WERI-Rb-1 (cell line): Measurements from ENCODE around the gene TF.

Experiments
- DNase-seq: peaks from one replicate; pipeline ENCODE4 v3.0.0-alpha.2; 2020
- H3K27ac ChIP-seq: fragments of 250-450 bp; sonication (Bioruptor Pico); 2 replicates; pipeline ENCODE4 v1.5.1; 2020; ENCODE audit warnings: mild to moderate bottlenecking, moderate library complexity
- H3K27me3 ChIP-seq: fragments of 250-450 bp; sonication (Bioruptor Pico); 2 replicates; pipeline ENCODE4 v1.5.1; 2021; ENCODE audit warnings: mild to moderate bottlenecking, low read depth, moderate library complexity; ENCODE audit not compliant: insufficient read depth, severe bottlenecking
- H3K36me3 ChIP-seq: fragments of 250-450 bp; sonication (Bioruptor Pico); 2 replicates; pipeline ENCODE4 v1.5.1; 2020; ENCODE audit warnings: mild to moderate bottlenecking, moderate library complexity
- H3K4me3 ChIP-seq: 2 replicates; pipeline ENCODE4 v1.5.1; 2011; ENCODE audit warnings: low read depth, mild to moderate bottlenecking, control low read depth, low read length
- H3K9me3 ChIP-seq: fragments of 250-450 bp; sonication (Bioruptor Pico); 2 replicates; pipeline ENCODE4 v1.5.1; 2021; ENCODE audit warnings: mild to moderate bottlenecking, moderate library complexity; ENCODE audit not compliant: severe bottlenecking
- CTCF ChIP-seq: IDR thresholded peaks from 2 replicates; pipeline ENCODE4 v1.5.1; 2011; ENCODE audit warnings: low read depth, mild to moderate bottlenecking, control low read depth, inconsistent platforms, low read length

The TF gene

GRCh38 chr3:133701435-133702358 lies 44.5 kb upstream of the TF start:
- TF ChIP-seq CTCF, result no peak
- Histone ChIP-seq H3K27me3 (no peaks in the 10 kb centered on the region), H3K9me3 (no peaks in the 10 kb centered on the region), H3K36me3 (no peaks in the 10 kb centered on the region), H3K4me3 (no peak overlapping the region), H3K27ac (no peak overlapping the region)
- no peak for DNase-seq

DNA sequence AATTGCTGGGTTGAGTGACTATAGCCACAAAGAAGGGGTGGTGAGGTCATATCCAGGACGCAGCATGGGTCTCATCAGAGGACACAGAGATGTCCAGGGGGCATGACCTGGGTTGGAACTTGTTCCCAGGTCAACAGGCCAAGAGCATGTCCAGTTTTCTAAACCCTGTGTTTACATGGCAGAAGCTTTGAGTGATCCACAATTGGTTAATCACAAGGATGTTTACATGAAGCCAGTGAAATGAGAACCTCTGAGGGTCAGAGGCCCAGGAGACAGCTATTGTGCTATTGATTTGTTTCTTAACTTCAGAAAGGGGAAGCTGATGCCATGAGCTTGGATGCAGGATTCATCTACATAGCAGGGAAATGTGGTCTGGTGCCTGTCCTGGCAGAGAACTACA lies 42.3 kb upstream of the TF start:
- H3K27me3 ChIP-seq, result no peaks in the 10 kb centered on the region
- TF ChIP-seq CTCF, result no peak
- DNase-seq, result no peak
- H3K36me3 ChIP-seq, result no peaks in the 10 kb centered on the region
- H3K27ac ChIP-seq, result no peak overlapping the region
- no peak overlapping the region for H3K4me3 ChIP-seq
- H3K9me3 ChIP-seq, result no peaks in the 10 kb centered on the region

DNA sequence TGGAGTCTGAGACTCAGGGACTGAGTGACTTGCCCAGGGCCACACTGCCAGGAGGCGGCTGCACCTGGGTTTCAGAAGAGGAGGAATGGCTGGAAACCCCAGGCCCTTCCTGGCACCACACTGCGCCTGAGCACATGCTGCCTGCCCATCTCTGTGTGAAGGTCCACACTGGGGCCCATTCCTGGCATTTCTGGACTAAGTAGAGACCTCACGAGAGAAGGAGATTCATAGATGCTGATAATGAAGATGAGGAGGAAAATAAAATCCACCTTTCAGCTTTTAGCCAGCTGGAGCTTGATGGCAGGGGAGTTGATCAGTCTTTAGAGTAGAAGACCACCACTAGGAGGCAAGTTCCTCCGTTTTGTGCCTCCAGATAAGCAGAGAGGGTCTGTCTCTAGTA lies 40.2 kb upstream of the TF start:
- TF ChIP-seq CTCF, result no peak

DNA sequence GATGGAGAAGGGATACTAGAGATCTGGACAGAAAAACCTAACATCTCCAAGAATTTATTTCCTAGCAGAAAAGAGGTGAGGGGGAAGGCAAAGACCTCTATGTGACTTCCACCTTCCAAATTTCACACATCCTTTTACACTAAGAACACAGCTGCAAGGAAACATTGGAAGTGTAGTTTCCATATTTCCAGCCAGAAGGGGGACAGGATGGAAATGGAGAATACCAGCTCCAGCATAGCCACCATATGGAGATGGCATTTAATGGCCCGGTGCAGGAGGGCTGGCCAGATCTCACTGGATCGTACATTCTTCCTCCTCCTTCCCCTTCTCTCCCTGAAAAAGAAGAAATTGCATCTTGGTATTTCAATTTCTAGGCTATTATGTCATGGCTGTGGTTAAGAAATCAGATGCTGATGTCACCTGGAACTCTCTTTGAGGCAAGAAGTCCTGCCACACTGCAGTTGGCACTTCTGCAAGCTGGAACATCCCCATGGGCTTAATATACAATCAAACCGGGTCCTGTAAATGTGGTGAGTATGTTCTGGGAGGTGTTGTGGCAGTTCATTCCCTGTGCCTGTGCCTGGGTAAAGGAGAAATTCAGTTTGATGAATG lies 36.9 kb upstream of the TF start:
- no peak for TF ChIP-seq CTCF
- H3K27ac ChIP-seq, result no peak overlapping the region
- H3K4me3 ChIP-seq, result no peak overlapping the region
- H3K36me3 ChIP-seq, result no peaks in the 10 kb centered on the region
- H3K9me3 ChIP-seq, result no peaks in the 10 kb centered on the region
- no peak for DNase-seq
- H3K27me3 ChIP-seq, result no peaks in the 10 kb centered on the region

More for the DNA sequence above, 40.2 kb upstream of the TF start:
- H3K9me3 ChIP-seq, result no peaks in the 10 kb centered on the region
- H3K36me3 ChIP-seq, result no peaks in the 10 kb centered on the region
- H3K4me3 ChIP-seq, result no peak overlapping the region
- H3K27me3 ChIP-seq, result no peaks in the 10 kb centered on the region
- DNase-seq, result no peak
- H3K27ac ChIP-seq, result no peak overlapping the region

GRCh38 chr3:133711013-133711412 lies 35.2 kb upstream of the TF start:
- no peak for DNase-seq
- Histone ChIP-seq H3K27ac (no peak overlapping the region), H3K36me3 (no peaks in the 10 kb centered on the region), H3K4me3 (no peak overlapping the region), H3K9me3 (no peaks in the 10 kb centered on the region), H3K27me3 (no peaks in the 10 kb centered on the region)
- no peak for TF ChIP-seq CTCF
